Measurements from ENCODE around the gene DMRTC1B. TPM values are rescaled to one million over a fixed set of nuclear protein-coding genes. Genes with fewer than 3 reads are reported as not detected.
"Not testable (repeated sequence)": the region's sequence is repeated elsewhere in the genome, so short reads cannot be mapped to it uniquely, and the experiment has no call there.

The DMRTC1B gene, protein sequence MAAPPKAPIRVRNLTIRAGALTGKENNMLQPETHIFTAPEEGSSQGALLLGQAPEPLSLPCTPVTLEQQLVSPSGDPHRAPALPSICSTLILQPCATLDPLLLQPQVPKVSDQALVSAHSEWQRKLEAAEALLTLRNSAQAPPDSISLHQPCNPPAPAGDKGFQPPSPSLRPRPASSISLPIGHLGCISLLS
- not detected in 2 replicates for total RNA-seq (2012; rRNA removed)
- polyA plus RNA-seq (2012; rRNA removed): not detected in 2 replicates
- polyA plus RNA-seq (2012; cell fraction: cytosol; rRNA removed): not detected in 2 replicates
- polyA plus RNA-seq (2012; cell fraction: nucleus; rRNA removed; ENCODE audit: low replicate concordance): not detected in 2 replicates
- not detected for Bru-seq, nascent RNA
- BruChase-seq, experiment 1, labeled RNA remaining after a 6-hour chase: not detected
- BruChase-seq, experiment 2, labeled RNA remaining after a 2-hour chase: not detected
- long read RNA-seq: 0 reads

- H2BK20ac ChIP-seq (ENCODE audit: low read depth, low read length); H2AFZ ChIP-seq (replicated peaks; ENCODE audit: low read length, poor library complexity); H2AK5ac ChIP-seq (ENCODE audit: low read depth, low read length); H4K5ac ChIP-seq (ENCODE audit: low read depth, low read length); H3K14ac ChIP-seq (replicated peaks; ENCODE audit: low read depth, low read length); H3K36me3 ChIP-seq (ENCODE audit: control insufficient read depth, insufficient read depth, low read length); H3K4me3 ChIP-seq (ENCODE audit: insufficient read depth, low read depth, low read length); H3K9me3 ChIP-seq (ENCODE audit: control insufficient read depth, insufficient read depth, low read length); H3K4me1 ChIP-seq (ENCODE audit: control insufficient read depth, insufficient read depth, low read length); H2AK9ac ChIP-seq (replicated peaks; ENCODE audit: low read depth, low read length, poor library complexity); in situ Hi-C loops (cut with MboI; ENCODE audit: low sequenced_read_pairs); H4K91ac ChIP-seq (ENCODE audit: insufficient read depth, low read depth, low read length); H3K27ac ChIP-seq (ENCODE audit: insufficient read depth, low read length); DNase-seq; BruUV-seq (replicated peaks); ATAC-seq (ENCODE audit: low read depth); H3K79me1 ChIP-seq (ENCODE audit: low read depth in 1 of 2, low read length in 2 of 2); intact Hi-C loops (cut with micrococcal nuclease); CTCF ChIA-PET; H3K56ac ChIP-seq (ENCODE audit: extremely low read depth, insufficient read depth, low read length); H3K18ac ChIP-seq (ENCODE audit: low read depth, low read length); dilution Hi-C loops (cut with HindIII; ENCODE audit: low sequenced_read_pairs, unreplicated experiment); POLR2A ChIA-PET (ENCODE audit: unreplicated experiment); H3K9ac ChIP-seq (ENCODE audit: low read depth, low read length); H3K23ac ChIP-seq (ENCODE audit: low read depth, low read length); H4K8ac ChIP-seq (ENCODE audit: low read depth in 2 of 2, low read length in 2 of 2); H4K20me1 ChIP-seq (ENCODE audit: insufficient read depth, low read length); H2BK120ac ChIP-seq (ENCODE audit: low read depth, low read length); H2BK15ac ChIP-seq (ENCODE audit: low read depth, low read length); H2BK5ac ChIP-seq (ENCODE audit: low read depth, low read length, poor library complexity, severe bottlenecking); H3K4me2 ChIP-seq (ENCODE audit: low read depth, low read length); H3K4ac ChIP-seq (ENCODE audit: low read depth, low read length); H3K9me1 ChIP-seq (ENCODE audit: insufficient read depth, low read length); H3K27me3 ChIP-seq (ENCODE audit: control insufficient read depth, insufficient read depth, low read length): not testable (repeated sequence)
- no CpG with 5 or more reads among the region's 44 CpGs for WGBS, 2 experiments (ENCODE audit: extremely low coverage in 2 of 2, insufficient read length in 1 of 2)
Measured at GRCh38 chrX:72776653-72777466, at the start of gene DMRTC1B. DMRTC1B (plus strand) TSS chrX:72776890; CDS start chrX:72845136, 68,246 bp downstream.

Data from IMR-90 (cell line).